LHCN-M2 (cell line): Measurements from ENCODE around the gene SHROOM1. TPM values are rescaled to one million over a fixed set of nuclear protein-coding genes. Genes with fewer than 3 reads are reported as not detected.
"Not testable (repeated sequence)": the region's sequence is repeated elsewhere in the genome, so short reads cannot be mapped to it uniquely, and the experiment has no call there.

Source experiments
- DNase-seq: peaks from one replicate; pipeline ENCODE4 v3.0.0-alpha.2; 2012; ENCODE audit warnings: low read depth
- total RNA-seq: library from RNA; depleted of rRNA; stranded (reverse); fragments of >200 nt; gene quantifications from 2 replicates; pipeline ENCODE4 v1.2.3, GENCODE V29; 2014

The SHROOM1 gene
- total RNA-seq, 1 experiment from 2014 or later: 13.3 TPM

DNA sequence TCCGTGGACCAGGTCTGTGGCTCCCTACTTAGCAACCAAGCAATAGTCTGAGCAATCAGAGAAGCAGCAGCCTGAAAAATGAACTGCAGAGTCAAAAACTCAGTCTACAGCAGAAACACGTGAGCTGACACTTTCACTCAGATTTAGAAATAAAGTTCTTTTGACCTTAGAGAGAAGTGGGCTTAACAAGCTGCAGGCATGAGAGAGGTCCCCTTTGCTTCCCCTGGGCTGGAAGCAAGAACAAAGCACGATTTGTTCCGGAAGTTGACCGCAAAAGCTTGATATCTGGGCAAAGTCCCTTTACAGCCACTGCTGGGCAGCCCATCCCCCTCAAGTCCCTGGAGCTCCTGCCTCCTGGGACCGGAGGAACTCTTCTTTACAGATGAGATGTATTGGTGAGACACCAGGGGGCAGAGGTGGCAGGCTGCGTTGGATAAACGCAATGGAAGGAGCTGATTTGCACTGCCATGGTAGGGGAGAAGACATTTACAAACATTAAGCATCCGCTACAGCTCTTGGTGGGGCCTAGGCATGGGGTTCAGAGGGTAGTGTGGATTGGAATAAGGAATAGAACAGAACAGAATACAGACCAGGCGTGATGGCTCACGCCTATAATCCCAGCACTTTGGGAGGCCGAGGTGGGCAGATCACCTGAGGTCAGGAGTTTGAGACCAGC lies 23.1 kb downstream of the SHROOM1 start:
- DNase-seq: peak; percentile 12

DNA sequence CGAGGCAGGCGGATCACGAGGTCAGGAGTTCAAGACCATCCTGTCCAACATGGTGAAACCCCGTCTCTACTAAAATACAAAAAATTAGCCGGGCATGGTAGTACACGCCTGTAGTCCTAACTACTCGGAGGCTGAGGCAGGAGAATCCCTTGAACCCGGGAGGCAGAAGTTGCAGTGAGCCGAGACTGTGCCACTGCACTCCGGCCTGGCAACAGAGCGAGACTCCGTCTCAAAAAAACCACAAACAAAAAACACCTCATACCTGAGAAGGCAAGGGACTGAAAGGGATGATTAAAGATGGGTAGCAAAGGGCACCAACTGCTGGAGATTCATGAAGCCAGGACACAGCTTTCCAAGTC lies 23.7 kb downstream of the SHROOM1 start:
- DNase-seq: not testable (repeated sequence)

DNA sequence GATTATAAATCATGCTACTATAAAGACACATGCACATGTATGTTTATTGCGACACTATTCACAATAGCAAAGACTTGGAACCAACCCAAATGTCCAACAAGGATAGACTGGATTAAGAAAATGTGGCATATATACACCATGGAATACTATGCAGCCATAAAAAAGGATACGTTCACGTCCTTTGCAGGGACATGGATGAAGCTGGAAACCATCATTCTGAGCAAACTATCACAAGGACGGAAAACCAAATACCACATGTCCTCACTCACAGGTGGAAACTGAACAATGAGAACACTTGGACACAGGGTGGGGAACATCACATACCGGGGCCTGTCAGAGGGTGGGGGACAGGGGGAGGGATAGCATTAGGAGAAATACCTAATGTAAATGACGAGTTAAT lies 24.6 kb downstream of the SHROOM1 start:
- DNase-seq: not testable (repeated sequence)

DNA sequence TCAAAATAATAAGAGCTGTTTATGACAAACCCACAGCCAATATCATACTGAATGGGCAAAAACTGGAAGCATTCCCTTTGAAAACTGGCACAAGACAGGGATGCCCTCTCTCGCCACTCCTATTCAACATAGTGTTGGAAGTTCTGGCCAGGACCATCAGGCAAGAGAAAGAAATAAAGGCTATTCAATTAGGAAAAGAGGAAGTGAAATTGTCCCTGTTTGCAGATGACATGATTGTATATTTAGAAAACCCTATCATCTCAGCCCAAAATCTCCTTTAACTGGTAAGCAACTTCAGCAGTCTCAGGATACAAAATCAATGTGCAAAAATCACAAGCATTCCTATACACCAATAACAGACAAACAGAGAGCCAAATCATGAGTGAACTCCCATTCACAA lies 26.2 kb downstream of the SHROOM1 start:
- not testable (repeated sequence) for DNase-seq

DNA sequence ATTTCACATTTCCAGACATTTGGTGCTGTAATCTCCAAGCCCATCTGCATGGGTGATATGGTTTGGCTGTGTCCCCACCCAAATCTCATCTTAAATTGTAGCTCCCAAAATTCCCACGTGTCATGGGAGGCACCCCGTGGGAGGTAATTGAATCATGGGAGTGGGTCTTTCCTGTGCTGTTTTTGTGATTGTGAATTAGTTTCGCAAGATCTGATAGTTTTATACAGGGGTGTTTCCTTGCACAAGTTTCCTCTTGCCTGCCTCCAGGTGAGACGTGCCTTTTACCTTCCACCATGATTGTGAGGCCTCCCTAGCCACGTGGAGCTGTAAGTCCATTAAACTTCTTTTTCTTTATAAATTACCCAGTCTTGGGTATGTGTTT lies 27.8 kb downstream of the SHROOM1 start:
- DNase-seq: not testable (repeated sequence)

DNA sequence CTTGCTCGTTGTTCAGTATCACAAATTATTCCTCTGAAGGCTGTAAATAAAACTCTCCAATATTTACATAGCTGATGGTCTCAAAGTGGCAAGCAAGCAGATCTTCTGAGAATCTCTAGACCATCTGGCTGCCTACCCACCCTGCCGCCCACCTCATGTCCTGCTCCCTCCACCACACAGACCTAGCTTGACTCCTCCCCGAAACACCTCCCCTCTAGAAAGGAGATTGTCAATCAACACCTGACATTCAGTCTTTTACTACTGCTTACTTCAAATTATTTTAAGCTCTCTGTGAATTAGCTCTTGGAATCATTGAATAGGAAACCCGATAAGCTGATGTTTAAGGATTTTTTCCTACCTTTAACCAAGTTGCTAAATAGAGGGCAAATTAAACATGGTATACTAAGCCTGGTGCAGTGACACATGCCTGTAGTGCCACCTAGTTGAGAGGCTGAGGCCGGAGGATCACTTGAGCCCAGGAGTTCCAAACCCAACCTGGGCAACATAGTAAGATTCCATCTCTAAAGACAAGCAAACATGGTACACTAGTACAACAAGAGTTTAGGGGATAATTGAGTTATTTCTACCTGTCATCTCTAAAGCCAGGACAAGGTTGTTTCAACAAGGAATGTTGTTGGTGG lies 28.3 kb downstream of the SHROOM1 start:
- no peak for DNase-seq

DNA sequence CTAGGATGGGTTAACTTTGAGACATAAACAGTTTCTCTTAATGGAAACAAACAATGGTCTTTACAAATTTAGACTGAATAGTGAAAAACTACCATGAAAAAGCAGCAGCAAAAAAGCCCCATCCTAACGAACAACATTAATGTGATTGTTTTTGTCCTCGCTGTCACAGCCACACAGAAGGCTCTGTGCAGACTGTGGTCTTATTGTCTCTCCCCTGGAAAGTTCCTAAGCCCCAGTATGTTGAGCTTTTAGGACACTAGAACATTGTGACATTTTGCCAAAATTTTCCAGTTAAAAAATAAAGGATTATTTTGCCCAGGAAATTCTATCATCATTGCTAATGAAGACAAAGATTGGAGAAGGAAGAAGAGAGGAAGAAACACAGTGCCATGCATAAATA lies 29.9 kb downstream of the SHROOM1 start:
- no peak for DNase-seq

DNA sequence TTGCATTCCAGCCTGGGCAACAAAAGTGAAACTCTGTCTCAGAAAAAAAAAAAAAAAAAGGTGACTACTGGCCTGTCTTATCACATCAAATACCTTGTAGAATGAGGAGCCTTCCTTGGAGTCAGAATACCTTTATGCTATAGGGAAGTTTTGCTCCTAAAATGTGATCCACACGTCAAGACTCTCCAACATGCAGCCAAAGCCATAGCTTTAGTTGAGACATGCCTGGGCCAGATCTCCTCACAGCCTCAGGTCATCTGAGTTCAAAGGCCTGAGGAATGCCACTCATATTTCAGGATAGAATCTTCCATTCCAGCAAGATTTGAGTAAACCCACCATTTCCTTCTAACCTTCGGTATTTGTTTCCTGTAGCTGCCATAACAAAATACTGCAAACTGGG lies 31.1 kb downstream of the SHROOM1 start:
- no peak for DNase-seq

DNA sequence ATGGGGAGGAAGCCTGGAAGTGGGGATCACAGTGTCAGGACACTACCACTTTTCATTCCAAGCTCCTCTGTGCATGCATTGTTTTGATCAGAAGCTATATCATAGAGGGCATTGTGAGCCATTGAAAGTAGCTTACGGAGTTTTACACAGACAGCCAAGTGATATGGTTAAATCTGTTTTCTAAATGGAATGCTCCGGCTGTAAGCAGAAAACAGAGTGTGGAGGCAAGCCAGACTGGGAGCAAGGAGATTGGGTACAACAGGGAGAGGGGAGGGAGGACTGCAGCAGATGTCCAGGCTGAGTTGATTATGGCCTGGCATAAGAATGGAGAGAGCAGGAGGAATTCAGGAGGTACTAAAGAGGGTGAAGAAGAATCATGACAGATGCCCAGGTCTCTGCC lies 32.8 kb downstream of the SHROOM1 start:
- DNase-seq: no peak

DNA sequence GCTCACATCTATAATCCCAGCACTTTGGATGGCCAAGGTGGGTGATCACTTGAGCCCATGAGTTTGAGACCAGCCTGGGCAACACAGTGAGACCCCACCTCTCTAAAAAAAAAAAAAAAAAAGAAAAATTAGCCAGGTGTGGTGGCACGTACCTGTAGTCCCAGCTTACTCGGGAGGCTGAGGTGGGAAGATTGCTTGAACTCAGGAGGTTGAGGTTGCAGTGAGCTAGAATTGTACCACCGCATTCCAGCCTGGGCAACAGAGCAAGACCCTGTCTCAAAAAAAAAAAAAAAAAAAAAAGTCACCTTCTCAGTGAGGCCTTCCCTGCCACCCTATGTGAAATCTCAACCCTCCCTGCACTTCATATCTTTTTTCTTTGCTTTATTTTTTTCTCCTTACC lies 39.4 kb downstream of the SHROOM1 start:
- DNase-seq: no peak

DNA sequence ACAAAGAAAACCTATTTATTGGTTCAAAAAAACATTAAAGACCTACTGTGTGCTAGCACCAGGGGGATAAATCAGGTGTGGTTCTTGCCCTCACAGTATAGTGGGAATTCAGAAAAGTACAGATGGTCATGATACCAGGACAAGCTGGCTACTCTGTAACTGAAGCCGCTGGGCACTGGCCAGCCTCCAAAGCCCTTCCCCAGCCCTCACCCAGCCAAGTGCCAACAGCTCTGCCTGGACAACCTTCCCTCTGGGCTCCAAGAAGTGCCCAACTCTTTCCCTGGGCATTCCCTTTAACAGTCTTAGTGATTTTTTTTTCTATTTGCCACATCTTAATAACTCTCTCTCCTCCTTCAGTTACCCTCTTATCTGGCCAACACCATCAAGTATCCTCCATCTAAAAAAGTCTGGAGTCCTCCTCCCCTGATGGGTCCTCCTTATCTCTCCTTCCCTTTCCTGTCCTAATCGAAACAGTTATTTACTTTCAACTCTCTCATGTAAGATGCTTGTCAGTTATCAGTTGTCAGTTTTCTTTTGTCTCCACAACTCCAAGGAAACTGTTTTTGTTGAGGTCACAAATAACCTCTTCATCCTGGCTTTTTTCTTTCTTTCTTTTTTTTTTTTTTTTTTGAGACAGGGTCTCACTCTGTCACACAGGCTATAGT lies 40.1 kb downstream of the SHROOM1 start:
- DNase-seq: no peak

DNA sequence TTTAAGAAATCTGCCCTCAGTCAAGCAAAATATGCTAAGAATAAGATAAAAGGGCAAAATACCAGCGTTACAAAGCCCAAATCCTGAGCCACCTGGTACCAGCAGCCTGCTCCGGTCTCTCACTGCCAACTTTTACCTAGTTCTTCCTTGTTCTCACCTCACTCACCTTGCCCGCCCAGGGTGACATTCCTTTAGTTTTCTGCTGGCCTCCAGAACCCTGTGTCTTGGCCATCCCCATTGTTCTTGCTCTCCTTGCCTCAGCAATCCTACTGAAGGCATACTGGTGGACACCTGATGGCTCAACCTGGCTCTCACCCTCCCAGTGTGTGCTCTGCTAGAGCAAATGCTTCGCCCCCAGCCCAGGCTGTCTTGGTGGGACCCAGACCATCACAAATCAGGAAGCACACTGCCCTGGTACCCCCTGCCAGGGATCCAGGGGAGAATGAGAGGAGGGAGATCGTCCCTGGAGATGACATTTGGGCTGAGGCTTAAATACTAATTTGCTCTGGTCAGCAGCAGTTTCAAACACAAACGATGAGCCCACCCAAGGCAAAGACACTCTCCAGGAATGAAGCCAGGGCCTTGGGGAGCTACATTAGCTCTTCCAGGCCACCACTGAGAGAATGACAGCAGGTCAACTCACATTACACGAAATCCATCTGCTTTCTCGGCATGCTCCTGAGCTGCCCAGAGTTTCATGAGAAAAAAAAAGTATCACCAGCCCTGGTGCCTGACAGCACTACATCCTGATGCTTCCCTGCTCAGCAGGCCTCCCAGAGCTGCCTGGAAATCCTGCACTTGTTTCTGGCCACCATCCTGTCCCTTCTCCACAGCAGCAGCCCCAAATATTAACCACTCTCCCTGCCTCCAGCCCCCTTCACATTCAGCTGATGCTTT lies 41.2 kb downstream of the SHROOM1 start:
- no peak for DNase-seq

DNA sequence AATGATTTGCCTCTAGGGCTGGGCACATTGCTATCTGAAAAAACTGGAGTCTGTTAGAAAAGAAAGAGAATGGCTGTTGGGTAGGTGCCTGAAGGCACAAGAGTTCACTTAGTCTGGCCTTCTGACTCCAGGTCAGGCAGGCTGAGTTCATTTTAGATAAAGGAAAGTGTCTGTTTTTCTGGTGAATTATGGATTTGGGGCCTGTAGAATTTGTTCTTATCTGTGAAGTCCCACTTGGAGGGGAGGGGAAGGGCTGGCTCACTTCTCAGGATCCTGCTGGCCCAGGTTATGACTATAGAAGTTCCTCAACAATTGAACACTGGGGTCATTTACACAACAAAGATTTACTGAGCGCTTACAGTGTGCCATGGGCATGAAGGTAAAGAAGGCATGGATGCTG lies 41.9 kb downstream of the SHROOM1 start:
- no peak for DNase-seq

DNA sequence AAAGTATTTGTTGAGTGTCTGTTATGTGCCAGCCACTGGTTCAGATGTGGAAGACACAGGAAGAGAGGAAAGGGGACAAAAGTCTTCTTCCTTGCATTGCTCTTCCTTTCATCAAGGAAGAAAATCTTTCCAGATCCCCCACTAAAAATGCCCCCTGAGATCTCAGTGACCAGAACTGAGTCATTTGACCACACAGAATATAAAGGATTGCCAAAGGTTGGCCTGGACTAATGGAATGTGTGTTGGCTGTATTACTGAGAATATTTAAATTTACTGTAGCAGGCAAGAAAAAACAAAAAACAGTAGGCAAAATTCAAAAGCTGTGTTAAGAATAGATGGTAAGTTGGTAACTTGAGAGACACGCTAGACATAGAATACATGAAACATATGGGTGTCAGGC lies 43.4 kb downstream of the SHROOM1 start:
- DNase-seq: peak; percentile 52

DNA sequence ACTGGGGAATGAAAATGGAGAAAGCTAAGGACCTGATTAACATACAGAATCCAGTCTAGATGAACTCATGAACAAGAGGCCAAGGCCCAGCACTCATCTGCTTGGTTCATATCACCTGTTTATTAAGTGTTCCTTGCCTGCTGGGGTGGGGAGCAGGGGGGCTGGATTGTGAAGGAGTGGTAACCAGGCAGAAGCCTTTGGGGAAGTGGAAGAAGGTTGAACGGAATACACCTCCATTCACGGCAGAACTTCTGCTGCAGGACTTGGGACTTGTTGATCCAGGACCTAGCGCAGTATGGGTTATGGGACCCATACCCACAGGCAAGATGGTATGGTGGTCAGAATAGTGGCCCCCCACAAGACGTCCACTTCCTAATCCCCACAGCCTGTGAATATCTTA lies 44.6 kb downstream of the SHROOM1 start:
- no peak for DNase-seq

DNA sequence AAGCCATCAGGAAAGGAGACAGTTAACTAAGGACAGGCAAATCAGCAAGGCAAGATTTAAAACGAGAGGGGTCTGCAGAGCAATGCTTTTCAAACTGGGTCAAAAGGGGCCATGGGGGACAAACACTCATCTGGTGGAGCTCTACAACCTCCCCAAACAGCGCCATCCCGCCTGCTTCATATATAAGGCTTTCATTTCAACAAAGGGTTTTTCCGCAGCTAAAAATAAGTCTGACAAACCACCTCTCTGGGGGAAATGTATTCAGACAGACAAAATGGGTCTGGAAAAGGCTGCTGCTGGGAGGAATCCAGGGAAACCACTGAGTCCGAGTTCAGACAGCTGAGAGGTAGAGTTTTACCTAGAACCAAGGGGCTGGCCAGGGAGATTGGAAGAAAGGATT lies 45.1 kb downstream of the SHROOM1 start:
- no peak for DNase-seq

DNA sequence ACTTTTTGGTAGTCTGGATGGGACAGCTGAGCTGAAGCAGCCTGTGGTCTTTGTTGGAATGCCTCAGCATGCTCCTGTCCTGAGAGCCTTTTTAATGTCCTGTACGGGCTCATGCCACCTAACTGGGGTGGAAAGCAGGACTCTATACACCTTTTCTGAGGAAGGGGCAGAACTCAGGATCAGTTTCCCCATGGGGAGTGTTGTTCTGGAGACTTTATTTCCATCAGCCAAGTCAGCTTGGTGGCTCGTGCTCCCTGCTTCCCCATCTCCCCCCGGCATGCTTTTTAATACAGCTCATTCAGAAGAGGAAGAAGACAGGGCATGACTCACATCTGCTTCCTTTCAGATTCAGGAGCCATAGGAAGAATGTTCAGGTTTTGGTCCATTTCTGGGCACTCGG lies 48.3 kb downstream of the SHROOM1 start:
- DNase-seq: peak; percentile 29

DNA sequence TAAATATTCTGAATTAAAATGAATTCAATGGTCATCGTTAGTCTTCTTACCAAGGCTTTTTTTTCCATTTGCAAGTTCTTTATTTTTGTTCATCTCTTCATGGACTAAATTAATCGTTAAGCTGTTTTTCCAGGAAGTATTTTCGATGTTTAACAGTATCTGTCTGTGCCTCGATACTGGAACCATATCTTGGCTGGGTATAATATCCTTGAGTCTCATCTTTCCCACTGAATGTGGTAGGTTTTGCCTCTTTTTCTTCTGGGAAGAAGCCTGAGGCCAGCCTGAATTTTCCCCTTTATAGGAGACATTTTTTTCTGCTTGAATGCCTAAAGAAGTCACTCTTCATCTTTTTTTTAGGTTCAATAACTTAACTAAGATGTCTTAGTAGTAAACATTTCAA lies 49.4 kb downstream of the SHROOM1 start:
- no peak for DNase-seq

DNA sequence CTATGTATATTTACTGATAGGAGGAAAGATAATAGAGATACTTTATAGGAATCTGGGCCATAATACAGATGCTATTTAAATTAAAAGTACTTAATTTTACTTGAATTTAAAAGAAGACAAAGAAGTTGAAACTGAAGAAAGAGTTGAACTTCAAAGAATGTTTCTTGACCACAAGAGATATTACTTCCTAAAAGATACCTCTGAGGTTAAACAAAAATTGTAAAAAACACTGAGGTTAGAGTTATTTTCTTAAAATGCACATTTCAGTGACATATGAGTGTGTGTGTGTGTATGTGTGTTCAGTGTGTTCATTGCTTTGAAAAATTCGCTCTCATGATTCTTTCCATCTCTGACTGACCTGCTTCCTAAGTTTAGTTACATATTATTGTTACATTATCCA lies 49.9 kb downstream of the SHROOM1 start:
- DNase-seq: no peak

DNA sequence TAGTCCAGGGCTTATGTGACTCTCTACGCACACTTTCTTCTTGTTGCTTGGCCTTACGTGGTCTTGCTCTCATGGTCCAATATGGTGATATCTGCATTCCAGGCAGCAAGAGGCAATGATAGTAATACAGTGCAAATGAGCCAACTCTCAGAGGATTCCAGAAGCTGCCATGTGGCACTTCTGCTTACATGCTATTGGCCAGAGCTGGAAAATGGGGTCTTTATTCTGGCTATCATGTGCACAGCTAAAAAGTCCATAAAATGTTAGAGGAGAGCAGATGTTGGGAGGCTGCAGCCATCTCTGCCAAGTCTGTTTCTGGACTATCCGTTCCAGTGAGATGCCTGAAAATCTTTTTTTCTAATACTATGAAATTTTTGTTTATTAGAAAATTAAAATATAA lies 50.5 kb downstream of the SHROOM1 start:
- DNase-seq: no peak

DNA sequence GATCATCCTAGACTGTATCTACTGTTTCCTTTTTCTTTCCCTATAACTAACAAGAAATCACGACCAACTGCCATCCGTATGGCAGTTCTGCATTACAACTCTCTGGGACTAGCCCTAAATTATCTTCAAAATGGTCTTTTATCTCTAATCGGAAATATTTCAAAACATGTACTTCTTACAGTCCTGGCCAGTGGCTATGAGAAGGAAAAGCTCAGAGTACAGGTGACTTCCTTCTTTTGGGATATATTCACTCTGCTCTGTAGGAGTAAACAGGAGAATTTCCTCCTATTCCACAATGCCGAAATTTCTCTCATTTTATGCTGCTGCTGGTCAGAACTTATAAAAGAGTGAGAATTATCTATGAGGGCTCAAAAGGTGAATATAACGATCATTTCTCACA lies 51.6 kb downstream of the SHROOM1 start:
- DNase-seq: no peak

DNA sequence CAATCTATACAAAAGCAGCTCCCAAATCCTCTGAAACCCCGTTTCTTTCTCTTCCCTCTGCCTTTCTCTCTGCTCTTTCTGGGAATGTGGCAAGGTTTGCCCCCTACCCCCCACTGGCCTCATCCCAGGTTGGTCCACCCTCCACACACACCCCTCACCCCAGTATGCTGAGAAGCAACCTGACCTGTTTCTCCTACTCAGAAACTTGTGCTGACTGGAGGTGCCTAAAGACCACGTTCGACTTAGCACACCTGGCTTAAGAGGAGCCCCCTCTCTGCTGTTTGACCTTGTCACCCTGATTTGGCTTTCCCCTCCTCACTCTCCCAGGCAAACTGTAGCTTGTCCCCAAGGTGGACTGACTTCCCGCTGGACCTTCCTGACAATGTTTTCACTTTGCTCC lies 52.3 kb downstream of the SHROOM1 start:
- DNase-seq: no peak
